KMS-11 (cell line): Measurements from ENCODE around the gene SORCS2.

Experiments used
- H2AFZ ChIP-seq: fragments of 200-600 bp; sonication (generic); 2 replicates; pipeline ENCODE4 v1.6.1; 2016; ENCODE audit warnings: antibody characterized with exemption, mixed run types, low read depth
- H3K27ac ChIP-seq: fragments of 200-600 bp; sonication (generic); 2 replicates; pipeline ENCODE4 v1.6.1; 2016; ENCODE audit warnings: mild to moderate bottlenecking, mixed run types
- H3K27me3 ChIP-seq: fragments of 200-600 bp; sonication (generic); 2 replicates; pipeline ENCODE4 v1.6.1; 2017; ENCODE audit warnings: mild to moderate bottlenecking, low read depth, mixed run types, moderate library complexity; ENCODE audit not compliant: insufficient read depth
- H3K36me3 ChIP-seq: fragments of 200-600 bp; sonication (generic); 2 replicates; pipeline ENCODE4 v1.6.1; 2017; ENCODE audit warnings: mild to moderate bottlenecking, mixed run types; ENCODE audit not compliant: insufficient read depth
- H3K4me1 ChIP-seq: fragments of 200-600 bp; sonication (generic); 2 replicates; pipeline ENCODE4 v1.6.1; 2016; ENCODE audit warnings: mild to moderate bottlenecking, low read depth, mixed run types; ENCODE audit not compliant: poor library complexity, severe bottlenecking
- H3K4me2 ChIP-seq: fragments of 200-600 bp; sonication (generic); 2 replicates; pipeline ENCODE4 v1.7.0; 2016; ENCODE audit warnings: mild to moderate bottlenecking, mixed run types
- H3K4me3 ChIP-seq: fragments of 200-600 bp; sonication (generic); IDR thresholded peaks from 2 replicates; pipeline ENCODE4 v1.6.1; 2017; ENCODE audit warnings: low read depth, low read length, mixed read lengths; ENCODE audit not compliant: insufficient read depth
- H3K79me2 ChIP-seq: fragments of 200-600 bp; sonication (generic); 2 replicates; pipeline ENCODE4 v1.6.1; 2016; ENCODE audit warnings: low read depth, mixed run types; ENCODE audit not compliant: insufficient read depth
- H3K9ac ChIP-seq: fragments of 200-600 bp; sonication (generic); 2 replicates; pipeline ENCODE4 v1.6.1; 2016; ENCODE audit warnings: mild to moderate bottlenecking, mixed run types
- H4K20me1 ChIP-seq: fragments of 200-600 bp; sonication (generic); 2 replicates; pipeline ENCODE4 v1.6.1; 2016; ENCODE audit warnings: mild to moderate bottlenecking, mixed run types; ENCODE audit not compliant: insufficient read depth
- CTCF ChIP-seq: fragments of 200-600 bp; sonication (generic); conservative IDR thresholded peaks from 2 replicates; pipeline ENCODE4 v1.6.1; 2017; ENCODE audit warnings: low read depth, mild to moderate bottlenecking, antibody characterized with exemption, low read length, moderate library complexity, mixed read lengths

The SORCS2 gene

GRCh38 chr4:7663075-7663541 lies 470.8 kb downstream of the SORCS2 start:
- no peak for TF ChIP-seq CTCF
- Histone ChIP-seq H3K27me3 (no peaks in the 10 kb centered on the region), H3K4me2 (no peak overlapping the region)

GRCh38 chr4:7664106-7664505 lies 471.8 kb downstream of the SORCS2 start:
- Histone ChIP-seq H3K4me2 (no peak overlapping the region), H2AFZ (no peak overlapping the region), H3K27me3 (no peaks in the 10 kb centered on the region), H3K79me2 (no peaks in the 10 kb centered on the region), H3K27ac (no peak overlapping the region), H3K36me3 (no peaks in the 10 kb centered on the region), H3K4me1 (no peaks in the 10 kb centered on the region), H4K20me1 (no peaks in the 10 kb centered on the region), H3K9ac (no peak overlapping the region), H3K4me3 (no peak overlapping the region)
- no peak for TF ChIP-seq CTCF

More at GRCh38 chr4:7663075-7663541, 470.8 kb downstream of the SORCS2 start:
- no peak overlapping the region for H3K4me3 ChIP-seq
- no peak overlapping the region for H2AFZ ChIP-seq
- no peaks in the 10 kb centered on the region for H3K4me1 ChIP-seq
- no peak overlapping the region for H3K9ac ChIP-seq
- no peaks in the 10 kb centered on the region for H3K36me3 ChIP-seq
- no peak overlapping the region for H3K27ac ChIP-seq
- no peaks in the 10 kb centered on the region for H4K20me1 ChIP-seq
- H3K79me2 ChIP-seq, result no peaks in the 10 kb centered on the region

- H3K4me3 ChIP-seq, result no peak overlapping the region
- H3K36me3 ChIP-seq, result no peaks in the 10 kb centered on the region
- no peak overlapping the region for H2AFZ ChIP-seq
- no peaks in the 10 kb centered on the region for H4K20me1 ChIP-seq
- TF ChIP-seq CTCF, result no peak
- H3K79me2 ChIP-seq, result no peaks in the 10 kb centered on the region
- no peak overlapping the region for H3K27ac ChIP-seq
- H3K9ac ChIP-seq, result no peak overlapping the region
- no peaks in the 10 kb centered on the region for H3K27me3 ChIP-seq
- no peak overlapping the region for H3K4me2 ChIP-seq
- H3K4me1 ChIP-seq, result no peaks in the 10 kb centered on the region
These were observed 473.0 kb downstream of the SORCS2 start for GRCh38 chr4:7665321-7665720.

- Histone ChIP-seq H3K79me2 (no peaks in the 10 kb centered on the region), H3K9ac (no peak overlapping the region), H3K4me2 (no peak overlapping the region), H3K4me1 (no peaks in the 10 kb centered on the region), H3K27ac (no peak overlapping the region), H2AFZ (no peak overlapping the region), H4K20me1 (no peaks in the 10 kb centered on the region), H3K36me3 (no peaks in the 10 kb centered on the region), H3K4me3 (no peak overlapping the region), H3K27me3 (no peaks in the 10 kb centered on the region)
- TF ChIP-seq CTCF, result no peak
These were observed 473.7 kb downstream of the SORCS2 start for GRCh38 chr4:7666011-7666410.
